ENCODE measurements around the gene NIPA2.

NIPA2 gene

DNA sequence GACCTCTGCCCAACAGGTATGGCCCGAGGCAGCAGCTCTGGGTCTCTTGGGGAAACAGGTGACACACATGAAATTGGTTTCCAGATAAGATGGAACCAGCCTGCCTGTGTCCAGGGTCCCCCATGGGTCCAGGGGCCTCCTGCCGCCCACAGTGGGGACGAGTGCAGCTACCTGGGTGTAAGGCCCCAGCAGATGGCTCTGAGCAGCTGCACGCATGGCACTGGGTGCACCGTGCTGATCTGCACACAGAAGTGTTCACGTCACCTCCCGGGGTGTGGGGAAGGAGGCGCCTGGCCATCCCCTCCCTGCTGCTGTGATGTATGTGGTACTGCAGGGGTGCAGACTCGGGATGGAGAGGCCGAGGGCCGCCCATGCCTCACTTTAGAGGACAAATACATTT lies 63.6 kb downstream of the NIPA2 start:
- DNase-seq (ENCODE audit: low read depth in 1 of 2, low spot score in 1 of 2), result no peak

DNA sequence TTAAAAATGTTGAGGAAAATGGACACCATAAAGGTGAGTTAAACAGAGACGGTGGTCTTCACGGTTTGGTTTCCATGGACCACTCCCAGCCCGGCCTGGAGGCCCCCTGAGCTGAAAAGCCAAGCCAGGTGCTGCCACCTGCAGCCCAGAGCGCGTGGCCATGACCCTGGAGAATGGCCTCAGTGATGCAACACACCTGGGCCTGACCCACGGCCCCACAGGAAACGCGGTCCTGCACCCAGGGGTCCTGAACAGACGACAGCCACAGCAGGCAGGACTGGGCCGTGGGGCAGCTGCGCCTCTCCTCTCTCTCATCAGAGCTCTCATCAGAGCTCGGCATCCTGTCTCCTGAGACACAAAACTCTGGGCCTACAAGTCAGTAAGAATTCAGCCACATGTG lies 64.1 kb downstream of the NIPA2 start:
- no peak for DNase-seq (ENCODE audit: low read depth in 1 of 2, low spot score in 1 of 2)

DNA sequence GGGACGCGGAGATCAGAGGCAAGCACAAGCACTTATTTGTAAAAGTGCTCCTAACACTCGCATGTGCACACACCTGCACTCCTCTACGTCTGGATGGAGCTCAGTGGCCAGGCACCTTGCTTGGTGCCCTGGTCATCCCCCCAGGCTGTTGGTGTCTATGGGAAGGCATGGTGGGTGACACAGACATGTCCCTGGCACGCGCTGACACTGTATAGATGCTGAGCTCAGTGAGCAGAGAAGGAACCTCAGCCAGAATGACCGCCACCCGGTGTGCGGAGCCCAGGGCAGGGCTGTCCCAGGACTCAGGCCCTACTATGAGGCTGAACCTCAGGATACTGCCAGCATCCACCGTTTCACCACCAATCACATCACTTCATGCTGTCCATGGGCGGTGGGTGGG lies 64.5 kb downstream of the NIPA2 start:
- DNase-seq (ENCODE audit: low read depth in 1 of 2, low spot score in 1 of 2), result no peak

DNA sequence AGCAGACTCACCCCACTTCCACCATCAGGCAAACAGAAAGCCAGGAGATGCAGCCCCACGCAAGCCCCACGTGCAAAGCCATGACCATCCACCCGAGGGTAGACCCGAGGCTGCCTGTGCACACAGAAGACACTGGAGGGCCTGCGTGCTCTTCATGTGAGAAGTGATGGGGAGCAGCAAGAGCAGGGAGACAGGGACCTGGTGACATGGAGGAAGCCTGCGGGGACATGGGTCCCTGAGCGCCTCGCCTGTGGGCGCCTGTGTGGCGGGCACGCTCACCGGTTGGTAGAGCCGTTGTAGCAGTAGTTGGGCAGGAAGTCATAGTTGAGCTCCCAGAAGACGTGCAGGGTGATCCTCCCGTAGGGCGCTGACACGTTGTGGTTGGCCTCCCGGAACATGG lies 65.0 kb downstream of the NIPA2 start:
- no peak for DNase-seq (ENCODE audit: low read depth in 1 of 2, low spot score in 1 of 2)

DNA sequence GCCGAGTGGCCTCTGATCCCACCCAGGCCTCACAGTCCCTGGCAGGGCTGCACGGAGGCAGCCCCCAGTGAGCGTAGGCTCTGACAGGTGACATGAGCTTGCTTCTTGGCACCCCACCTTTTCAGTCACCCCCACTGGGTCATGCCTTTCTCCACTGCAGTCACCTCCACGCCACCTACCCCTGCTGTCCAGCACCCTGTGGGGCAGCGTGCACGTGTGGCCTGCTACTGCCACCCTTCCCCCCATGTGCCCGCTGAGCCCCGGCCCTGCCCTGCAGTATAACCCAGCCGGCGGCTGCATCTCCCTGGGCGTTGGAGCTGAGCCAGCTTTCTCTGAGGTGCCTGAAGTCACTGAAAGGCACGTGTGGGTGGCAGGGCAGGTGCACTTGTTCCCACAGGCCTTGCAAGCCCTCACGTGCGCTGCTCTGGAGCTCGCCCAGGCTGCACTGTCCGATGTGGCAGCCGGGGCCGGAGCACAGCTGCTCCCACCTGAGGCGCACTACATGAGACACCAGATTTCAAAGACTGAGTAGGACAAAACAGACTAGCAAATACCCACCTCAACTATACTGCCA lies 65.6 kb downstream of the NIPA2 start:
- DNase-seq (ENCODE audit: low read depth in 1 of 2, low spot score in 1 of 2), result no peak

DNA sequence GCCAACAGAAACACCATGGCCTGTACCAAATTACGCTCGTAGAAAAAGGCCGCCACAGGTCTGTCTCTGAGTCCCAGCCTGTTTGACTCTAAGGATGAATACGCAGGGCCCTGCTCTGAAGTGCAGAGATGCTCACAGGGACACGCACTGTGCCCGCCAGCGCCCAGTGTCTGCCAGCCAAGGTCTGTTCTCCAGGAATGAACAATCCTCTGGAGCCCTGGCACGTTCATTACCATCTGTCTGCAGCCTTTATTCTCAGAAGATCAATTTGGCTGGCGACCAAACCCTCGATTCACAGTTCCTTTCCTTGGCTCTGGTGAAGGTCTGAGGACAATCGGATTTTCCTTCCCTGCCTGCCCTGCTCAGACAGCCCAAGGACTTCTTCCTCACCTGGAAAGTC lies 66.3 kb downstream of the NIPA2 start:
- no peak for DNase-seq (ENCODE audit: low read depth in 1 of 2, low spot score in 1 of 2)

DNA sequence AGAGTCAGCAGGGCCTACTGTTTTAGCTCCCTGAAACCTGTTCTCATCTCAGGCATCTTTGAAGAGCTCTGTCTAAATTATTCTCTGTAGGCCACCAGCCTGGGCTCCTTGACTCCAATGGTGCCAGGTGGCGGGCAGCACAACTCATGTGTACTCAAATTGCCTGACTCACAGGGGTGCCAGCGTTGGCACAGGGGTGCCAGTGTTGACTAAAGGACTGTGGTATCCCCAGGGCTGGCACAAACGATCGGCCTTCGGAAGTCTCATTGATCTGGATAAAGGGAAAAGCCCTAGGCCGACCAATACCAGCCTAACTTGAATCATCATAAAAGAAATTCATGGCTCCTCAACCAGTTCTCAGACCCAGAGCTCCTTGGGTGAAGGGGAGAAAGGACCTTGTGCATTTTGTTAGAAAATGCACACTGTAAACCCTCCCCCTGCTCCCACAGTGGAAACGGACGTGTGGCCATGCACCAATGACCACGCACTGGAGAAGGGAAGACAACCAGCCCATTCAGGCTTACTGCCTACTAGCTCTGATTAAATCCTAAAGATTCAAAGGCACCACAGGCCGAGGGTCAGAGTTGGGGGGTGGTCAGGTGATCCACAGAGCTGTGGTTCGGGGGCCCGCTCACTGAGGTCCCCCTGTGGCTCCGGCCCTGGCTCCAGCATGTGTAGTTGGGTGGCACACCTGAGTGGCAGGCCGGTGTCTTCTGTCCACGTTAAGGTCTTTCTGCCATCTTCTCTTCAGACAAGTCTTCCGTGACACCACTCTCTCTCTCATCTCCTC lies 68.9 kb downstream of the NIPA2 start:
- no peak for DNase-seq (ENCODE audit: low read depth in 1 of 2, low spot score in 1 of 2)

DNA sequence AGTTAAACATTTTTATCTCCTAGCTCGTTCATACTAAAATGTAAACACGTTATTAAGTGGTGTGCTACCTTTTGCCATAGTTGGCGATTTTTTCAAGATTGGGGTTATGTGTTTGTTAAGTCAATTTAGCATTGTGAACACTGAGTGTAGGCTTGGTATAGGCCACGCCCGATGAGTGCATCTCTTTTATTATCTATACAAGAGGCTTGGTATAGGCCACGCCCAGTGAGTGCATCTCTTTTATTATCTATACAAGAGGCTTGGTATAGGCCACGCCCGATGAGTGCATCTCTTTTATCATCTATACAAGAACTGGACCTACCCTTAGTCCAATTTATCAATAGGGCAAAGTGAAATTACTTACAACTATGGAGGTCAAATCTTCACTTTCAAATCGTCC lies 70.4 kb downstream of the NIPA2 start:
- no peak for DNase-seq (ENCODE audit: low read depth in 1 of 2, low spot score in 1 of 2)

DNA sequence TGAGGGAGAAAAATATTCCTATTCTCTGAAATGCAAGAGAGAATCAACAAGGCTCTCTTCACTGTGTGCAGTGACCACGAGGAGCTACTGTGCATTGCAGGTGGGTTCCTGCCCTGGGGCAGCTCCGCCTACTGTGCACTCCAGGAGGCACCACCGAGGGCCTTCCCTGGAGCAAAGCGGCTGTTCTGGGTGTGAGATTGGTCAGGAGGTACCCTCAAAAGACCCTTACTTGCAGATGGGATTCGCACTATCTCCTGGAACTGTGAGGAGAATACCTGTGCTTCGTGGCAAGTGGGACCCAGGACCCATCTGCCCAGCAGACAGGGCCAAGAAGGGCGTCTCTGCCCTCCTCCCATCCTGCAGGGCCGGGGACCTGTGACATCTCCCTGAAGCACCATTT lies 72.8 kb downstream of the NIPA2 start:
- no peak for DNase-seq (ENCODE audit: low read depth in 1 of 2, low spot score in 1 of 2)

DNA sequence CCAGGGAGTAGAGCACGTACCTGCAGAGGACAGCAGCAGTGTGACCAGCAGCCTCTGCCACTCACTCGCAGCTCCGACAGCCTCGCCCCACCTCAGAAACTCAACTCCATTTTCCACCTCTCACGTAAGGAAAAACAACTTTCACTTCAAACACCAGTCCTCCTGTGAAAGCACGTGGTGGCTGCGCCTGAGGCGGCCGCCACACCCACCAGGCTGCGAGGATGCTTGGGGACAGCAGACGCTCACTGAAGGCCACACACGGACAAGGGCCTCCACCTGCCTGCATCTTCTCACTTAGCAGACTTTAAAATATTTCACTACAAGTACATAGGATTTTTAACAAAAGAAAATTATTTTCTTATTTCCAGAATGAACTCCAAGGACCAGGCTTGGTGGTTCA lies 73.8 kb downstream of the NIPA2 start:
- DNase-seq (ENCODE audit: low read depth in 1 of 2, low spot score in 1 of 2), result no peak

DNA sequence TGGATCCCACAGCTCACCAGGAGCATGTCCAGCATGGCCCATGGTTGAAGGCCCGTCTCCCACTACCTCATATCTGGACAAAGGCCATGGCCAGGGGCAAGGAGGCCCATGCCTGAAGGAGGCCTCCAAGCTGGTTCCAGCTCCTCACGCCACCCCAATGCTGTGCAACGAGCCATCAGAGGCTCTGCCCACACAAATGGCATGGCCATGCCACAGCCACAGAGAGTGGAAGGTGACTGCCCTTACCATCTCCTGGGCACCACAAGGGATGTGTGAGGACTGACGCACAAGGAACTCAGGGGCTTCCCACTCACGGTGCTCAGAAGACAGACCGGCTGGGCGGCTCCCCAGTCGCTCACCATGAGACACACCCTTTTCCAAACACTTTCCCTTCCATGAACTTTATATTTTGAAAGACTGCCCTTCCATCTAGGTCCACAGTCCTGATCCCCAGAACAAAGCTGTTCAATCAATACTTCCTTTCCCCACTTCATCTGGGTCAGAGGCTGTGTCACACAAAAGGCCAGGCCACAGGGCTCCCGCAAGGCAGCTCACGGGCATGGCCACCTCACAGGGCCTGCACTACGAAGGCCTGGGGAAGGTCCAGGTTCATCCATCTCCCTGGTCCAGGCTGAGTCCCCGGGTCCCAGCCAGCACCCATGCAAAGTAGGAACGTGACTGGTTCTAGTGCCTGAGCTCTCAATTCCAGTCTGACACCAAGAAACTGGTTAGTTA lies 75.3 kb downstream of the NIPA2 start:
- DNase-seq (ENCODE audit: low read depth in 1 of 2, low spot score in 1 of 2), result no peak

DNA sequence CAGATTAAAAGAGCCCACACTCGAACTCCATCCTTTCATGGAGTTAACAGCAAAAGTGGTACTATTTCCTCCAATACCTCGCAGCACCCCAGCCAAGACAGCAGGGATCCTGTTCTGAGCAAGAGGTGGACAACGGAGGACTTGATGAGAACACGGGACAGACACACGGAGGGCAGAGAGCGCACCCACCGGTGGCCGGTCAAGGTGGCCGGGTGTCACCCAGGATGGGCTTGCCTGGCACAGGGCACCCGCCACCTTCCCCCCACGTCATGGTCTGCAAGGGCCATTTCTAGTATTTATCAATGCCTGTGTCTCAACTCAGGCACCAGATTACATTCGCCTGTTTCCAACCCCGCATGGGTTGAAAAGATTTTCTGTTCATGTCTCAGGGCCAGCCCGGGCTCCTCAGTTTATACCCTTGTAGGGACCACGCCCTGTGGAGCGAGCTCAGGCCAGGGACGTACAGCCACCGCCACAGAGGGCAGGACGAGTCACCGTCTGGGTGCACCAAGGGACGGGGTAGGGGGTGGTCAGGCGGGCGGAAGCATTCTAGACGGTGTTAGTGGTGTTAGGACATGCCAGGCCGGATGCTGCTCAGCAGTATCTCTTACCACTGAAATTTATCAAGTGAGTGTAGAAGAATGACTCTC lies 77.5 kb downstream of the NIPA2 start:
- no peak for DNase-seq (ENCODE audit: low read depth in 1 of 2, low spot score in 1 of 2)

DNA sequence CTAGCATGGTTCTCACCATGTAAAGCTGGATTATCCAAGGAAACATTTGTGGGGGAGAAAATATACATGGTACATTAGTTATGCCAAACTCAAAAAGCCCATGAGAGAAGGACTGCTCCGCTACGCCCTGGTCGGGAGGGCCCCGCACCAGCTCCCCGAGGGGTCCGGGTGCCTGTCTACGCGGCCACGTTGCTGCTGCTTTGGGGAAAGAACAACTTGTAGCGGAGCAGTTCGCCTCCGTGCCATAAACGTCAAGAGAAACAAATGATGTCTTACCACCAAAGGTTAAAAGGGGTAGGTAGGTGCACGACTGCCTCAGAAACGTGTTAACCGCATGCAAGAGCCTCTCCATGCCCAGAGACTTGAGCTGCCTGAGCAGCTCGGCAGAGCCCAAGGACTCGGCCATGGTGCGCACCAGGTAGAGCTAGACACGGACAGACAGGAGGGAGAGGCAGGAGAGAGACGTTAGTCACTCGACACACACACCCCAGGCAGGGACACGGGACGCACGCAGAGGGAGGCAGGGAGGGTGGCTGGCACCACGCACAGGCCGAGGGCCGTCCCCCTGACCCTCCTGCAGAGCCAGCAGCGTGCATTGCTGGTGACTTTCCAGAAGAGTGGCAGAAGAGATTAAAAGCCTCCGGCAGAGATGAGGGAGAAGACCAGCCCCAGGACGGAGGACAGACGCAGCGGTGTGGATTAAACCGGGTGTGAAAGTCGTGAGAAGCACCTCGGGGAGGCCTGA lies 78.3 kb downstream of the NIPA2 start:
- DNase-seq (ENCODE audit: low read depth in 1 of 2, low spot score in 1 of 2), result no peak

DNA sequence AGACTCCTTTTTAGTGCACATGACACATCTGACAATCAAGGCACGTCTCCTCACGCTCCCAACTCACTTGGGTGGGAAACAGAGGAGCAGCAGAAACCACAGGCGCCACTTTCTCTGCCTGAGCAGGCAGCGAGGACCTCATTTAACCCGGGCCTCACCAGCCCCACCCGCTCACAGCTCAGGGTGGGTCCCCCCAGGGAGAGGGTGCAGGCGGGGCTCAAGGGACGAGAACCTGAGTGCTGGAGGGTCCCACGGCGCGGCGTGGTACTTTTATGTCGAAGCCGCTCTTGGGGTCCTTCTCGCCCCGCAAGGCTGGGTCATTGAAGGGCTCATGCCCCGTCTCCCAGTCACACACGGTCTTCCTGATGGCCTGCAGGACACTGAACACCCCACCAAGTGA lies 79.1 kb downstream of the NIPA2 start:
- no peak for DNase-seq (ENCODE audit: low read depth in 1 of 2, low spot score in 1 of 2)

Measured in activated T-helper 1 cell treated with anti-CD3 and anti-CD28 coated beads, Interleukin-2, amount 50 U/mL, for 16 hours (primary cell).